GM18861 (cell line): ENCODE results near the gene SIAH1.
"Not testable (repeated sequence)": the region's sequence is repeated elsewhere in the genome, so short reads cannot be mapped to it uniquely, and the experiment has no call there.

Source experiments
- ATAC-seq: cut with Tn5 transposase; IDR thresholded peaks from one replicate; pipeline ENCODE4 v1.9.1; 2021; ENCODE audit not compliant: unreplicated experiment

Gene SIAH1

GRCh38 chr16:48385253-48386150 is at the start of gene SIAH1:
TSS of gene SIAH1 (minus strand) at chr16:48385413. CDS start at chr16:48362428, 22,985 bp downstream.
- peak; percentile 42 for ATAC-seq

DNA sequence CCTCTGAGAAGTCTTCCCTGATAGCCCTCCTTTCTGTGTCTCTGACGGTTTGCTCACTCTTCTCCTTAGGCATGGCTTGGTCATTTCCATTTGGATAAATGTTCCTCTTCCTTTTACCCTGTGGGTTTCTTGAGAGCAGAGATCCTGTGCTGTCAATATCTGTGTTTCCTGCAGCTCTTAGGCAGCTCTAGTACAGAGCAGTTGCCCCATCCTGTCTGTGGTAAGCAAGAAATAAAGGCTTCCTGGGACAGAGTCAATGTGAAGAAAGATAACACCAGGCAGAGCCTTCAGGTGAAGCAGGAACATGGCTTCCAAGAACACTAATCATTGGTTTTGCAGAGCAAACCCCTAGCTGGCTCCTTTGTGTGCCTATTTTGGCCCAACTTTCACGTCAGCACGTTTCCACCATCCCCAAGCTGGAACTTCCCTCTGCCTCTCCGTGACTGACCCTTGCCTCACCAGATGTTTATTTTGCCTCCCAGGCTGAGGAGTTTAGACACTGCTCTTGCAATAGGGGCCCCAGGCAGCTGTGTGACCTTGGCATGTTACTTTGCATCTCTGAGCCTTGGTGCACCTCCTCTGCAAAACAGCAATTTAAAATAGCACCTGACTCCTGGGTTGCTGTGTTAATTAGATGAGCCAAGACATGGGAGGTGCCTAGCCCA is 49.6 kb upstream of the SIAH1 start:
- no peak for ATAC-seq

GRCh38 chr16:48433850-48434530 is 48.8 kb upstream of the SIAH1 start:
- ATAC-seq, result no peak

GRCh38 chr16:48433116-48433849 is 48.1 kb upstream of the SIAH1 start:
- no peak for ATAC-seq

DNA sequence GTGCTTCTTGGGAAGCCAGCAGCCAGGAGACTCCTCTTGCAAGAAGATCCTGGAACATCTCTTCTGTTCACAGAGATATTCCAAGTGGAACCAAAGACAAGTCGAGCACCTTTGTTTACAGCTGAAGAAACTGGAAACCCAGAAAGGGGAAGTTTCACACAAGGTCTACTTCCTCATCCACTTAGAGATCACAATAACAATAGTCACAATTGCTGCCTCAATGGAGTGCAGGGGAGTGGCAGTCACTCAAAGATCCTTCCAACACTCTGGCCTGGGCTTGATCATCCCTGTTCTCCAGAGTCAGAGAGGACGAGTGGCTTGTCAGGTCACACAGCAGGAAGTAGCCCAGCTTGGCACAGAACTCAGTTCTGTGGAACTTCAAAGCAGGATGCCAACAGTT is 46.9 kb upstream of the SIAH1 start:
- ATAC-seq, result peak; percentile 80

DNA sequence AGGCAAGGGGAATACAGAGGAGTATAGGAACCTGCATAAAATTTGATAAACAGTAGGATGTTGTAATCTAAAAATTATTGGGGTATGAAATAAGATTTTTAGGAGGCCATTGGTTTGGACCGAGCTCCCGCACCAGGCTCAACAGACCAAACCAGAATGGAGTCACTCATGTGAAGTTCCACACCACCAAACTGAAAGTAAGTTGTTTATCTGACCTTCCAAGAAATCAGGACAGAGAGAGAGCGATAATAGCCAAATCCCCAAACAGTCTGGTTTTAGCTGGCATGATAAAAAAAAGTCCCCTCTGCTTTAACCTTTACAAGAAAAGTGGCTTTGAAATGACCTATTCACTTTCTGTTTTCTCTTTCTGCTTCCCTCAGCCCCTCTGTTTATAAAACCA is 45.7 kb upstream of the SIAH1 start:
- no peak for ATAC-seq

- ATAC-seq, result no peak
These were observed 41.3 kb upstream of the SIAH1 start for GRCh38 chr16:48426244-48427141.

DNA sequence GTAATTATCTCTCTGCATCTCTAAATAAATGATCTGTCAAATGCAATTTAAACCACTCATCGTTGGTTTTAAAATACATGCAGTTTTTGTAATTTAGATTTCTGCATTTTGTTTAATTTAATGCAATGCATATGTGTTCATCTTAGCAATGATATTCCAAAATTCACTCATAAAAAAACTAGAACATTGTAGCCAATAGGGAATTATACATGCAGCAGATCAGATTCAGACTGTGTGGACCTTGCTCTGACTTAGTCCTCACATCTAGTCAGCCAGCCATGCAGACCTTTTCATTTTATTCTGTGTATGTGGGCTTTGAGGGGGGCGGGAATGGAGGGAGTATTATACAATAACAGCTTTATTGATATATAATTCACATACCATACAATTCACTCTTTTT is 37.3 kb upstream of the SIAH1 start:
- no peak for ATAC-seq

GRCh38 chr16:48421741-48422140 is 36.5 kb upstream of the SIAH1 start:
- no peak for ATAC-seq

- ATAC-seq, result no peak
These were observed 35.2 kb upstream of the SIAH1 start for GRCh38 chr16:48420437-48420836.

DNA sequence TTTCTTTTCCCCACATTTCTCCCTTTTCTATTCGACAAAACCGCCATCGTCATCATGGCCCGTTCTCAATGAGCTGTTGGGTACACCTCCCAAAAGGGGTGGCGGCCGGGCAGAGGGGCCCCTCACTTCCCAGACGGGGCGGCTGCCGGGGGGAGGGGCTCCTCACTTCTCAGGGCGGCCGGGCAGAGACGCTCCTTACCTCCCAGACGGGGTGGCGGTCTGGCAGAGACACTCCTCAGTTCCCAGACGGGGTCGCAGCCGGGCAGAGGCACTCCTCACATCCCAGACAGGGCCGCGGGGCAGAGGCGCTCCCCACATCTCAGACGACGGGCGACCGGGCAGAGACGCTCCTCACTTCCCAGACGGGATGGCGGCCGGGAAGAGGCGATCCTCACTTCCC is 31.4 kb upstream of the SIAH1 start:
- ATAC-seq, result not testable (repeated sequence)

- ATAC-seq, result no peak
These were observed 28.1 kb upstream of the SIAH1 start for GRCh38 chr16:48413272-48413671.

- no peak for ATAC-seq
These were observed 24.8 kb upstream of the SIAH1 start for GRCh38 chr16:48409839-48410632.

DNA sequence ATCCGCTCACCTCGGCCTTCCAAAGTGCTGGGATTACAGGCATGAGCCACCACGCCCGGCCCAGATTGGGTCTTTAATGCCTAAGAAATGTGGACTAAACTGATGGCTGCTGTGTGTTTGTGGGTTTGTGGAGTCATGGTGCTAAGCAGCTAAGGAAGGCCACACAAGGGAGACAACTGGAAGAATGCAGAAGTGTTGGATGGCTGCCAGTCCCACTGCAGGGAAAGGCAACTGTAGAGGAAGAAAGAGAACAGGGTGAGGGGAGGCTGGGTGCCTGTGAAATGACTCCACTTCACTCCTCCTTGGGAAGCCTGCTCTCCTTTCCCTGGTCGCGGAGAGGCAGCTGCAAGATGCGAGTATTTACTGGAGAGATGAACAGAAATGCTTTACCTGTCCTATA is 23.5 kb upstream of the SIAH1 start:
- no peak for ATAC-seq

GRCh38 chr16:48405907-48406306 is 20.7 kb upstream of the SIAH1 start:
- ATAC-seq, result no peak

DNA sequence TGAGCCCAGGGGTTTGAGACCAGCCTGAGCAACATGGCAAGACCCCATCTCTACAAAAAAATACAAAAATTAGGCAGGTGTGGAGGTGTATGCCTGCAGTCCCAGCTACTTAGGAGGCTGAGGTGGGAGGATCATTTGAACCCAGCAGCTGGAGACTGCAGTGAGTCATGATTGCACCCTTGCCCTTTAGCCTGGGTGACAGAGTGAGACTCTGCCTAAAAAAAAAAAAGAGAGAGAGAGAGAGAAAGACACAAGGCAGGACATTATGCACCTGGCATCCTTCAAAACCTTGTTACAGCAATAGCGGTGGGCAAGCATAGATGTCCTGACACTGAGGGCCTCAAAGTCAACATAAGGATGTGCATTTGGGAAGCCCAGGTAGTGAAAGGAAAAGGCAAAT is 19.9 kb upstream of the SIAH1 start:
- no peak for ATAC-seq

- ATAC-seq, result not testable (repeated sequence)
These were observed 17.3 kb upstream of the SIAH1 start for GRCh38 chr16:48402547-48402946.

DNA sequence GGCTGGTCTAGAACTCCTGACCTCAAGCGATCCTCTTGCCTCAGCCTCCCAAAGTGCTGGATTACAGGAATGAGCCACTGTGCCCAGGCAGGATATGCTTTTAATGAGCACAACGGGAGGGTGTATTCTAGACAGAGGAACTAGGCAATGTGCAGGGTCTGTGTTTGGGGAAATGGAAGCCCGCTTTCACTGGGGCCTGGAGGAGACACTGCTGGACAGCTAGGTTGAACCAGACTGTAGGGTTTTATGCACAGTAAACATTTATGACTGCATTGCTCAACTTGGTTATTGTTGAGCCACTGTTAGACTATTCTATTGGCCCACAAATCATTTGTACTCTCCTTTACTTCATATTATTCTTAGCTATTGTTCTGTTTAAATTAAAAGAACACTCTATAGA is 10.2 kb upstream of the SIAH1 start:
- ATAC-seq, result no peak

GRCh38 chr16:48394355-48394703 is 9.1 kb upstream of the SIAH1 start:
- no peak for ATAC-seq
